Neural crest cell (in vitro differentiated cells): ENCODE results near the gene ITCH. TPM values are rescaled to one million over a fixed set of nuclear protein-coding genes. Genes with fewer than 3 reads are reported as not detected.
"Not testable (repeated sequence)": the region's sequence is repeated elsewhere in the genome, so short reads cannot be mapped to it uniquely, and the experiment has no call there.

Source experiments
- DNase-seq: peaks from one replicate; pipeline ENCODE4 v3.0.0; 2021; ENCODE audit warnings: low read depth, mixed read lengths, low spot score
- H3K27ac Mint-ChIP-seq: one replicate; pipeline ENCODE4 v1.8.0; 2021; ENCODE audit warnings: mild to moderate bottlenecking, mixed read lengths; ENCODE audit not compliant: unreplicated experiment
- H3K27me3 Mint-ChIP-seq: 2 replicates; pipeline ENCODE4 v1.8.0; 2021; ENCODE audit warnings: low read depth, mild to moderate bottlenecking, mixed read lengths
- H3K36me3 Mint-ChIP-seq: 2 replicates; pipeline ENCODE4 v1.8.0; 2021; ENCODE audit warnings: low read depth, mild to moderate bottlenecking, mixed read lengths
- H3K4me1 Mint-ChIP-seq: 2 replicates; pipeline ENCODE4 v1.8.0; 2021; ENCODE audit warnings: mixed read lengths
- H3K4me3 Mint-ChIP-seq: one replicate; pipeline ENCODE4 v1.8.0; 2021; ENCODE audit warnings: mild to moderate bottlenecking, mixed read lengths
- H3K9me3 Mint-ChIP-seq: 2 replicates; pipeline ENCODE4 v1.8.0; 2021; ENCODE audit warnings: mixed read lengths
- total RNA-seq: library from RNA; stranded (reverse); gene quantifications from 2 replicates; pipeline ENCODE4 v1.2.1, GENCODE V29; 2021
- TF ChIP-seq, protein P1 (sequence below): fragments of 200-600 bp; sonication (generic); conservative IDR thresholded peaks from 2 replicates; pipeline ENCODE4 v1.5.0; 2021; ENCODE audit warnings: antibody characterized with exemption, mild to moderate bottlenecking

Gene ITCH
- total RNA-seq, 1 donor from 2014 or later, result 69.3 TPM

- peak overlapping the region; percentile 91 for H3K27ac Mint-ChIP-seq
- TF ChIP-seq, protein P1, sequence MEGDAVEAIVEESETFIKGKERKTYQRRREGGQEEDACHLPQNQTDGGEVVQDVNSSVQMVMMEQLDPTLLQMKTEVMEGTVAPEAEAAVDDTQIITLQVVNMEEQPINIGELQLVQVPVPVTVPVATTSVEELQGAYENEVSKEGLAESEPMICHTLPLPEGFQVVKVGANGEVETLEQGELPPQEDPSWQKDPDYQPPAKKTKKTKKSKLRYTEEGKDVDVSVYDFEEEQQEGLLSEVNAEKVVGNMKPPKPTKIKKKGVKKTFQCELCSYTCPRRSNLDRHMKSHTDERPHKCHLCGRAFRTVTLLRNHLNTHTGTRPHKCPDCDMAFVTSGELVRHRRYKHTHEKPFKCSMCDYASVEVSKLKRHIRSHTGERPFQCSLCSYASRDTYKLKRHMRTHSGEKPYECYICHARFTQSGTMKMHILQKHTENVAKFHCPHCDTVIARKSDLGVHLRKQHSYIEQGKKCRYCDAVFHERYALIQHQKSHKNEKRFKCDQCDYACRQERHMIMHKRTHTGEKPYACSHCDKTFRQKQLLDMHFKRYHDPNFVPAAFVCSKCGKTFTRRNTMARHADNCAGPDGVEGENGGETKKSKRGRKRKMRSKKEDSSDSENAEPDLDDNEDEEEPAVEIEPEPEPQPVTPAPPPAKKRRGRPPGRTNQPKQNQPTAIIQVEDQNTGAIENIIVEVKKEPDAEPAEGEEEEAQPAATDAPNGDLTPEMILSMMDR, result no peak
- H3K9me3 Mint-ChIP-seq, result no peaks in the 10 kb centered on the region
Observed at GRCh38 chr20:34364223-34364506, 1.1 kb downstream of the ITCH start.

GRCh38 chr20:34365765-34366213 lies 2.7 kb downstream of the ITCH start:
- peaks cover 46% of the 10 kb centered on the region for H3K4me1 Mint-ChIP-seq
- H3K36me3 Mint-ChIP-seq, result peaks cover 26% of the 10 kb centered on the region
- H3K9me3 Mint-ChIP-seq, result no peaks in the 10 kb centered on the region
- TF ChIP-seq, protein P1, result no peak
- no peak overlapping the region for H3K27ac Mint-ChIP-seq
- peak overlapping the region; percentile 2 for H3K4me3 Mint-ChIP-seq
- H3K27me3 Mint-ChIP-seq, result no peaks in the 10 kb centered on the region
- no peak for DNase-seq

More at GRCh38 chr20:34364223-34364506, 1.1 kb downstream of the ITCH start:
- no peak for DNase-seq
- Mint-ChIP-seq H3K4me3 (peak overlapping the region; percentile 95), H3K36me3 (peaks cover 16% of the 10 kb centered on the region), H3K27me3 (no peaks in the 10 kb centered on the region), H3K4me1 (peaks cover 46% of the 10 kb centered on the region)

DNA sequence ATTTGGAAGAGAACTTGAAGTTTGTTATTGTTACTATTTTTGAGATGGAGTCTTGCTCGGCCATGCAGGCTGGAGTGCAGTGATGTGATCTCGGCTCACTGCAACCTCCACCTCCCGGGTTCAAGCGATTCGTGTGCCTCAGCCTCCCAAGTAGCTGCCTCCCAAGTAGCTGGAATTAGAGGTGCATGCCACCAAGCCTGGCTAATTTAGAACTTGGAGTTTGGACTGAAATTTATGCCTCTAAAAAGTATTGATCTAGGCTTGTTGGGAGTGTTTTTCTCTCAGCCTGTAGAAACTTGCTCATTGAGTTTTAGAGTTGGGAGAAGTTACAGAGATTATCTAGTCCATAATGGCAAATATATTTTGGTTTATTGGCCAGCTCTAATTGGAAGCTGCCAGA lies 4.1 kb downstream of the ITCH start:
- Mint-ChIP-seq H3K36me3 (peaks cover 28% of the 10 kb centered on the region), H3K27me3 (no peaks in the 10 kb centered on the region), H3K27ac (no peak overlapping the region), H3K9me3 (no peaks in the 10 kb centered on the region), H3K4me1 (peaks cover 43% of the 10 kb centered on the region), H3K4me3 (peak overlapping the region; percentile 76)
- DNase-seq, result no peak
- TF ChIP-seq, protein P1, result no peak

DNA sequence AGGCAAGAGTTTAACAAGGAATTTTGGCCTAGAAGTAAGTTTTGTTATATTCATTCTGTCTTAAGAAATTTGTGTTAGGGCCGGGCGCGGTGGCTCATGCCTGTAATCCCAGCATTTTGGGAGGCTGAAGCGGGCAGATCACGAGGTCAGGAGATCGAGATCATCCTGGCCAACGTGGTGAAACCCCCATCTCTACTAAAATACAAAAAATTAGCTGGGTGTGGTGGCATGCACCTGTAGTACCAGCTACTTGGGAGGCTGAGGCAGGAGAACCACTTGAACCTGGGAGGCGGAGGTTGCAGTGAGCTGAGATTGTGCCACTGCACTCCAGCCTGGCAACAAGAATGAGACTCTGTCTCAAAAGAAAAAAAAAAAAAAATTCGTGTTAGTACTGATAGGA lies 4.8 kb downstream of the ITCH start:
- DNase-seq, H3K9me3 Mint-ChIP-seq, H3K27me3 Mint-ChIP-seq, H3K27ac Mint-ChIP-seq: not testable (repeated sequence)
- Mint-ChIP-seq H3K36me3 (peaks cover 31% of the 10 kb centered on the region), H3K4me3 (peak overlapping the region; percentile 76), H3K4me1 (peaks cover 35% of the 10 kb centered on the region)

DNA sequence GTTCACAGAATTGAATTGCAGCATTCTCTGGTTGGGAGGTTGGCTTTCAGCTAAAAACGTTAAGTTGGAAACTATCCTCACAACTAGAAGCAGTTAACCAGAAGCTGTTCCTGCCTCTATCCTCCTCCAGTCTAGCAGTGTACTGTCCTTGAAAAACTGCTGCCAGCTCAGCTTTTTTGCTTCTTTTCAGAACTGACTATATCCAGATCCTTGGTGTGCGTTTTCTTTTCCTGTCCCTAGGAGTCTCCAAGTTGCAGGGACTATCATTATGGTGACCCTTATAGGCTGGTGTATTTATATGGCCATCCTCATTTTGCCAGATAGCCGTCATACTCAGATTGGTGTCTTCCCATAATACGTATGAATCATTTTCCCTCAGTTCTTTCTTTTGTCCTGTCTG lies 5.5 kb downstream of the ITCH start:
- peaks cover 31% of the 10 kb centered on the region for H3K4me1 Mint-ChIP-seq
- H3K4me3 Mint-ChIP-seq, result peak overlapping the region; percentile 71
- TF ChIP-seq, protein P1, result no peak
- no peak overlapping the region for H3K27ac Mint-ChIP-seq
- H3K9me3 Mint-ChIP-seq, result no peaks in the 10 kb centered on the region
- H3K27me3 Mint-ChIP-seq, result no peaks in the 10 kb centered on the region
- no peak for DNase-seq
- peaks cover 31% of the 10 kb centered on the region for H3K36me3 Mint-ChIP-seq

GRCh38 chr20:34369265-34369664 lies 6.2 kb downstream of the ITCH start:
- H3K27me3 Mint-ChIP-seq, result no peaks in the 10 kb centered on the region
- H3K9me3 Mint-ChIP-seq, result no peaks in the 10 kb centered on the region
- no peak for DNase-seq
- no peak overlapping the region for H3K27ac Mint-ChIP-seq
- TF ChIP-seq, protein P1, result no peak
- peaks cover 32% of the 10 kb centered on the region for H3K36me3 Mint-ChIP-seq
- peaks cover 25% of the 10 kb centered on the region for H3K4me1 Mint-ChIP-seq
- peak overlapping the region; percentile 71 for H3K4me3 Mint-ChIP-seq
